Stimulated activated CD8-positive, alpha-beta memory T cell treated with anti-CD3 and anti-CD28 coated beads, Interleukin-4, amount 100 ng/mL, for 48 hours (primary cell): Measurements from ENCODE around the gene TRANK1.
A peak's percentile ranks its signal among the peaks of the same experiment; 100 is the strongest.
"Not testable (repeated sequence)": the region's sequence is repeated elsewhere in the genome, so short reads cannot be mapped to it uniquely, and the experiment has no call there.

ENCODE experiments used
- DNase-seq: peaks from one replicate; pipeline ENCODE4 v3.0.0-alpha.2; 2020

Gene TRANK1

GRCh38 chr3:36881735-36882134 lies 63.1 kb downstream of the TRANK1 start:
- no peak for DNase-seq

DNA sequence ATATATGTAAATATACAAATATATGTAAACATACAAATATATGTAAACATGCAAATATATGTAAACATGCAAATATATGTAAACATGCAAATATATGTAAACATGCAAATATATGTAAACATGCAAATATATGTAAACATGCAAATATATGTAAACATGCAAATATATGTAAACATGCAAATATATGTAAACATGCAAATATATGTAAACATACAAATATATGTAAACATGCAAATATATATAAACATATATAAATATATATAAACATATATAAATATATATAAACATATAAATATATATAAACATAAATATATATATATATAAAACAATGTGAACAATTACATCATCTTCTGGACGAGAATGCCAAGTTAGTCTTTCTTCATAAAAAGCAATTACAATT lies 65.0 kb downstream of the TRANK1 start:
- not testable (repeated sequence) for DNase-seq

- DNase-seq: no peak
Observed at GRCh38 chr3:36877930-36878685, 66.7 kb downstream of the TRANK1 start.

- DNase-seq: peak; percentile 33
Observed at GRCh38 chr3:36876181-36876936, 68.5 kb downstream of the TRANK1 start.

- no peak for DNase-seq
Observed at GRCh38 chr3:36875397-36875796, 69.5 kb downstream of the TRANK1 start.

DNA sequence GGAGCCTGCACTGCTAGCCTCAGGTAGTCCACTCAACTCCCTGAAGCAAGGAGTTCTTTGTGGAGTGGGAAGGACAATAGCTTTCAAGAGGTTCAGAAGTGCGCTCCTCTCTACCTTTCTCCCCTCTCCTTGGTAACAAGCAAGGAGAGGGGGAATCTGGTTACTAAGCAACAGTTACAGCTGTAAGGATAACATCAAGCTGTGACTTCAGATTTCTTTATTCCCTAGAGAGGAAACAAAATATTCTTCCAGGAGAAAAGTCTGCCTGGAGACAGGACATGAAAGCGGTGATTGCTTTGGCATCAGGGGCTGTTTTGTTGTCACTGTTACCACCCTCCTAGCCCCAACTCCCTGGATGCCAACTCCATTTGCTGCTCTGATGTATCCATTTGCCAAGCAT lies 70.4 kb downstream of the TRANK1 start:
- no peak for DNase-seq

- no peak for DNase-seq
Observed at GRCh38 chr3:36871379-36872126, 73.3 kb downstream of the TRANK1 start.

- DNase-seq: peak; percentile 64
Observed at GRCh38 chr3:36868614-36869436, 76.0 kb downstream of the TRANK1 start.

DNA sequence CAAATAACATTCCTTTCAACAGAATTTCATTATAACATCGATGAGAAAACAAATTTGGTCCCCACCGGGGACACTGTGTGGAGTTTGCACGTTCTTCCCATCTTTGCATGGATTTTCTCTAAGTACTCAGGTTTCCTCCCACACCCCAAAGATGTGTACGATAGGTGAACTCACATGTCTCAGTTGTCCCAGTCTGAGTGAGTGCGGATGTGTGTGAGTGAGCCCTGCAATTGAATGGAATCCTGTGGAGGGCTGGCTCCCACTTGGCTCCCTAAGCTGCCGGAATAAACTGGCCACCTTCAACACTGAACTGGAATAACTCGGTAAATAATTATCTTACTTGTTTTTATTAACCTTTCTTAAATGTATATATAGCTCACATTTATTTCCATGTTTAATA lies 77.0 kb downstream of the TRANK1 start:
- no peak for DNase-seq

DNA sequence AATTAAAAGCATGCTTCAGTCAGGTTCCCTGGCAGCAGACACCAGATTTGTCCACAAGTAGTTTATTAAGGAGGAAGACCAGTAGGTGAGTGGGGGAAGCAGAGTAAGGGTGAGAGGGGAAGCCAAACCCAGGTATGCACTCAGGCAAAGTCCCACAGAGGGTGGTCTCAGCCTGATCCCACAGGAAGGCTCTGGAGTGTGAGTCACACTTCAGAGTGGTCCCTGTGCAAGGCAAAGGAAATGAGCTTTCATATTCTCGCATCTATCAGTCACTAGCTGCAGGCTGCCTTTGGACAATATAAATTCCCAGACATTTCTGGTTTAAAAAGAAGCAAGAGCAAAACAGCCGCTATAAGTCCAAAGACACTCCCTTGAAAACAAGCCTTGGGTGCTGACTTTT lies 78.5 kb downstream of the TRANK1 start:
- DNase-seq: no peak

DNA sequence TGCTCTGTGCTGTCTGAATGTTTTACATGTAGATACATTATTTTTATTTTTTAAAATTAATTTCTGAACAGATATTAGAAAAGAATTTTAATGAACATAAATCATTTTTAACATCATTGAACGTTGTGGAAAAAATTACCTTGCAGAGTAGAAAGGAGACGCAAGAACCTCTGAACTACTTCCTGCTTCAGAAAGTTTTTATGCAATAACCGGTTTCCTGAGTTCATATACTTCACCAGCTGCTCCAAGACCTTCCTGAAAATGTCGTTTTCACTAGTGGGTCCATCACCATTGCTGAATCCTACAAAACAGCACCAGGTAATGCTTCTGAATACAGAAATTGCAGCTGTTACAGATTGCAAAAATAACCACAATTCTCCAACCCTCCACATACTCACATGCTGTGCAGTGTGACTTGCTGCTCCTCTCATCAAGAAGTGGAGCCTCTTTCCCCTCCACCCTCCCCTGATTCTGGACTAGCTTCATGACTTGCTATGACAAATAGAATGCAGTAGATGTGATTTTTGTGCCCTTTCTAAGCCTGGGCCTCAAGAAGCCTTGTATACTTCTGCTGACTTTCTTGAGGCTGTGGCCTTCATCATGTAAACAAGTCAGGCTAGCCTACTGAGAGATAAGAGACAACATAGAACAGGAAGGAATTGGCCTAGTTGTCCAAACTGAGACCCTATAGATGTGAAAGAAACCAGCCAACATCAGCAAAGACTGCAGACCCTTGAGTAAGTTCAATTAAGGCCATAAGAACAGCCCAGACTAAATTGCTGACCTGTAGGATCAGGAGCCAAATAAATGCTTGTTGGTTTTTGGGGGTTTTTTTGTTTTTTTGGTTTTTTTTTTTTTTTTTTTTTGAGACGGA lies 80.4 kb downstream of the TRANK1 start:
- no peak for DNase-seq

GRCh38 chr3:36862076-36862755 lies 82.6 kb downstream of the TRANK1 start:
- no peak for DNase-seq

DNA sequence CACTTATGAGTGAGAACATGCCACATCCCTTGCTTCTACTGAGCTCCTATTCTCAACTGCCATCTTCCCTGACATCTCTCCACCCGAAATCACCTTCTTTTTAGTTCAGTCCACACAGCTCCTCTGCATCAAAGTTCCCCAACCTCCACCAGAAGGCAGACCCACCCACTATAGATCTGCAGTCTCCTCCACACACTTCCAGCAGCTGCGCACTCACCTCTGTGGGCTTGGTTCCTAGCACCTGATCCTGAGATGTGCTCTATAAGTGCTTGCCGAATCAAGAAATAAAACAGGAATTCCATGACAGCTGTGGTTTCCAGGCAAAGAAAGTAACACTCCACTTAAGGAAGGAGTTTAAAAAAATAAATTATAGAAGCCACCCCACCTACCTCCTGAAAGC lies 85.4 kb downstream of the TRANK1 start:
- DNase-seq: no peak

- no peak for DNase-seq
Observed at GRCh38 chr3:36852071-36852470, 92.8 kb downstream of the TRANK1 start.

- no peak for DNase-seq
Observed at GRCh38 chr3:36850743-36851142, 94.1 kb downstream of the TRANK1 start.

DNA sequence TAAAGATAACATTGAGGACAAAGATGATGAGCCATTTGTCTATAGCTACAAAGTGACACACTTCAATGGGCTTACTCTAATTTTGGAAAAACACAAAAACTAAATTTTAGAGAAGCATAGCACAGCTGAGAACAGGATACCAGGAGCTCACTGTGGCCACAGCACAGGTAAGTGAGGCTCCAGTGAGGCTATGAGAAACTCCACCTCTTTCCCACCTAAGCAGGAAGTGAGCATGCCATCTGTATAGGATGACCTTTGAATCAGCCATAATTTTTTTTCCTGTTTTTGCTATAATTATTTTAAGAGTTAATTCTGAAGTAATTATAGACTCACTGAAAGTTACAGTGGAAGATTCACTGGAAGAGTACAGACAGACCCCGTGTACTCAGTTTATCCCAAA lies 98.4 kb downstream of the TRANK1 start:
- no peak for DNase-seq

- DNase-seq: peak; percentile 73
Observed at GRCh38 chr3:36843065-36844051, 101.5 kb downstream of the TRANK1 start.

DNA sequence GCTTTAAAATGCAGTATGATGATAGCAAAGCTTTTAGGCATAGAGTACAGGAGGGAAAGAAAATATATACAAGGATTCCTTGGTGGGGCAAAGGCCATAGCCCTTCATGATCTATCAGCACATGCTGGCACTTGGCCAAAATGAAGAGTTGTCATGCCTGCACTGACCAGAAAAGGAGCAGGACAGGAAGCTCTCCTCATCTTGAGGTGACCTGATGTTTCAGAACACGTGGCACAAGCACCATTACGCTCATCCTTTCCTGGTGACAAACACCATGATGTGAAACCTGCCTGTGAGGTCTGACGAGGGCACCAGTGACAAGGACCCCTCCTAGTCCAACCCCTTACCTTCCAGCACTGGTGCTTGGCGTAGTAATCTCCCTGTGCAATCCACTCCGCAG lies 102.6 kb downstream of the TRANK1 start:
- no peak for DNase-seq

GRCh38 chr3:36840453-36840921 lies 104.4 kb downstream of the TRANK1 start:
- no peak for DNase-seq

GRCh38 chr3:36837089-36837488 lies 107.8 kb downstream of the TRANK1 start:
- no peak for DNase-seq
